K562 (cell line): ENCODE results near the gene KLK15.

ENCODE experiments used
- CHD2 ChIP-seq: IDR thresholded peaks from 2 replicates; pipeline ENCODE4 v1.6.1; 2011; ENCODE audit warnings: low read depth, low read length
- HDAC2 ChIP-seq: fragments of 450-650 bp; IDR thresholded peaks from 2 replicates; pipeline ENCODE4 v1.6.1; 2016; ENCODE audit warnings: mild to moderate bottlenecking
- POLR2AphosphoS5 ChIP-seq: IDR thresholded peaks from 2 replicates; pipeline ENCODE4 v1.6.1; 2011; ENCODE audit warnings: mild to moderate bottlenecking, low read depth, low read length, moderate library complexity; ENCODE audit not compliant: control insufficient read depth, insufficient read depth
- POLR3G ChIP-seq: IDR thresholded peaks from 2 replicates; pipeline ENCODE4 v1.6.1; 2011; ENCODE audit not compliant: insufficient read length, insufficient replicate concordance; ENCODE audit errors: extremely low read depth
- SMC3 ChIP-seq: conservative IDR thresholded peaks from 2 replicates; pipeline ENCODE4 v1.6.1; 2011; ENCODE audit warnings: low read depth, low read length, improper control_type of control experiment; ENCODE audit not compliant: insufficient read depth
- SNRNP70 ChIP-seq: fragments of 200-400 bp; formaldehyde crosslinking; optimal IDR thresholded peaks from 2 replicates; pipeline ENCODE3; 2017; ENCODE audit warnings: low read depth, low read length
- ZNF696 ChIP-seq: fragments of 250-450 bp; sonication (Bioruptor Pico); conservative IDR thresholded peaks from 2 replicates; pipeline ENCODE4 v1.4.0; 2020; ENCODE audit warnings: mild to moderate bottlenecking, moderate library complexity
- TF ChIP-seq, protein P1 (sequence below), 3 experiments: IDR thresholded peaks in 2 of 3; conservative IDR thresholded peaks in 1 of 3; 2 replicates each; pipeline ENCODE4 v1.5.1; 2011 to 2012; ENCODE audit warnings: low read length in 3 of 3, mild to moderate bottlenecking in 3 of 3, control low read depth in 2 of 3, improper control_type of control experiment in 1 of 3, inconsistent platforms in 1 of 3, low read depth in 1 of 3, mixed read lengths in 1 of 3, moderate library complexity in 1 of 3; ENCODE audit not compliant: insufficient read depth in 2 of 3

GRCh38 chr19:50797781-50798658 lies 35.4 kb downstream of the KLK15 start:
- TF ChIP-seq SMC3: no peak
- TF ChIP-seq POLR3G: no peak
- TF ChIP-seq SNRNP70: no peak
- TF ChIP-seq CHD2: no peak
- 0 out of 2 replicates have a peak, but pooled peaks have one; percentile 44 for TF ChIP-seq POLR2AphosphoS5
- TF ChIP-seq, protein P1, sequence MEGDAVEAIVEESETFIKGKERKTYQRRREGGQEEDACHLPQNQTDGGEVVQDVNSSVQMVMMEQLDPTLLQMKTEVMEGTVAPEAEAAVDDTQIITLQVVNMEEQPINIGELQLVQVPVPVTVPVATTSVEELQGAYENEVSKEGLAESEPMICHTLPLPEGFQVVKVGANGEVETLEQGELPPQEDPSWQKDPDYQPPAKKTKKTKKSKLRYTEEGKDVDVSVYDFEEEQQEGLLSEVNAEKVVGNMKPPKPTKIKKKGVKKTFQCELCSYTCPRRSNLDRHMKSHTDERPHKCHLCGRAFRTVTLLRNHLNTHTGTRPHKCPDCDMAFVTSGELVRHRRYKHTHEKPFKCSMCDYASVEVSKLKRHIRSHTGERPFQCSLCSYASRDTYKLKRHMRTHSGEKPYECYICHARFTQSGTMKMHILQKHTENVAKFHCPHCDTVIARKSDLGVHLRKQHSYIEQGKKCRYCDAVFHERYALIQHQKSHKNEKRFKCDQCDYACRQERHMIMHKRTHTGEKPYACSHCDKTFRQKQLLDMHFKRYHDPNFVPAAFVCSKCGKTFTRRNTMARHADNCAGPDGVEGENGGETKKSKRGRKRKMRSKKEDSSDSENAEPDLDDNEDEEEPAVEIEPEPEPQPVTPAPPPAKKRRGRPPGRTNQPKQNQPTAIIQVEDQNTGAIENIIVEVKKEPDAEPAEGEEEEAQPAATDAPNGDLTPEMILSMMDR (IDR thresholded peaks at IDR 0.05 in 2 of 3, conservative IDR thresholded peaks at IDR 0.05 in 1 of 3; ENCODE audit: insufficient read depth in 2 of 3, low read depth in 1 of 3, low read length in 3 of 3): no peak
- TF ChIP-seq HDAC2: no peak
- TF ChIP-seq ZNF696 (CRISPR knock-in tag): no peak
